CD1c-positive myeloid dendritic cell (primary cell): Measurements from ENCODE around the gene TMEM248.
"Not testable (repeated sequence)": the region's sequence is repeated elsewhere in the genome, so short reads cannot be mapped to it uniquely, and the experiment has no call there.

Source experiments
- DNase-seq: peaks from one replicate; pipeline ENCODE4 v3.0.0-alpha.2; 2016; ENCODE audit errors: extremely low spot score

The TMEM248 gene

DNA sequence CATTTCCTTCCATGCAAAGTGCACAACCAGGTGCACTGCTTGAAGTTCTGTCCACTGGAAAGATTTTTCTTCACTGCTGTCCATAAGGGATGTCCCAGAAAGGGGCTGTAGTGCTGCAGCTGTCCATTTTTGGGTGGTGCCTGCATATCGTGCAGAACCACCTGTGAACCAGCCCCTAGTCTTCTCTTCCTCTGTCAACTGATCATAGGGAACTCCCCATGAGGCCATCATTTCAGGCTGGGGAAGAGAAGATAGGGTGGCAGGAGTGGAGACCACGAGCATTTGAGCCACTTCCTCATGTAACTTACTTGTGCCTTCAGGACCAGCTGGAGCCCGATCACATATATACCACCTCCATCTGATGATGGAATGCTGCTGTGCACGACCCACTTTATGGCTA is 12.4 kb upstream of the TMEM248 start:
- DNase-seq, result not testable (repeated sequence)

DNA sequence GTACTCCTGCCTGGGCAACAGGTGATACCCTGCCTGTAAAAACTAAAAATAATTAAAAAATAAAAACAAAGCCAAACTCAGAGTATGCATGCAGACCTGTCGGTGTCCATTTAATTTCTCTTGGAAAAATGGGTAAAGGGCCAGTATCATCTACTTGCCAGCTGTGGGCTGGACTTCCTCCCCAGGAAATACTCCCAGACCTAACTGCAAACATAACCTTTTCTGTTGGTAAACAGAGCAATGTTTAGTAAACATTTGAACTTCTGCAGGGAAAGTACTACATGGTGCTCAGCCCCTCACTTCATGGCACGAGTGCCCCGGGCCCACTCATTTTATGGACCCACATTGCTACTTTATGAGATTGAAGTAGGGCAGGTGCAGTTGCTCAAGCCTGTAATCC is 10.2 kb upstream of the TMEM248 start:
- no peak for DNase-seq

DNA sequence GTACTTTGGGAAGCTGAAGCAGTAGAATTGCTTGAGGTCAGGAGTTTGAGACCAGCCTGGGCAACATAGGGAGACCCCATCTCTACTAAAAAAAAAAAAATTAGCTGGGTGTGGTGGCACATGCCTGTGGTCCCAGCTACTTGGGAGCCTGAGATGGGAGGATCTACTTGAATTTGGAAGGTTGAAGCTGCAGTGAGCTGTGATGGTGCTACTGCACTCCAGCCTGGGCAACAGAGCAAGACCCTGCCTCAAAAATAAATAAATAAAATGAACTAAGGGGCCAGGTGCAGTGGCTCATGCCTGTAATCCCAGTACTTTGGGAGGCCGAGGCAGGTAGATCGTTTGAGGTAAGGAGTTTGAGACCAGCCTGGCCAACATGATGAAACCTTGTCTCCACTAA is 9.8 kb upstream of the TMEM248 start:
- not testable (repeated sequence) for DNase-seq

DNA sequence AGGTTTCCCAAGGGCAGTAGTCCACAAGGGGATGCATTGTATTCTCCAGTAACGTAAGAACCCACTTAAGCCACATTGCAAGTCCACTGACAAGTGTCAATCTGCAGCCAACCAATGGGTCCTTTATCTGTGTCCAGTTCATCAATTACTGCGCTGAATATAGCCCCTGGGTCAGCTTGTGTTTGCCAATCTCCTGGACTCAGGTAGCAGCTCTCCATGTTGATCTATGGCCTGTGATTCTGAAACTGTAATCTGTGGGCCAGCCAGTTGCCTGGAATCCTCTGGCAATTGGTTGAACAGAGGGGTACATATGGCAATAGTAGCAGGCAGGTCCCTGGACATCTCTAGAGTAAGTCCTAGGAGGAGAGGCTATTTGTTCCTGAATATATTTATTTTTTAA is 8.8 kb upstream of the TMEM248 start:
- no peak for DNase-seq

DNA sequence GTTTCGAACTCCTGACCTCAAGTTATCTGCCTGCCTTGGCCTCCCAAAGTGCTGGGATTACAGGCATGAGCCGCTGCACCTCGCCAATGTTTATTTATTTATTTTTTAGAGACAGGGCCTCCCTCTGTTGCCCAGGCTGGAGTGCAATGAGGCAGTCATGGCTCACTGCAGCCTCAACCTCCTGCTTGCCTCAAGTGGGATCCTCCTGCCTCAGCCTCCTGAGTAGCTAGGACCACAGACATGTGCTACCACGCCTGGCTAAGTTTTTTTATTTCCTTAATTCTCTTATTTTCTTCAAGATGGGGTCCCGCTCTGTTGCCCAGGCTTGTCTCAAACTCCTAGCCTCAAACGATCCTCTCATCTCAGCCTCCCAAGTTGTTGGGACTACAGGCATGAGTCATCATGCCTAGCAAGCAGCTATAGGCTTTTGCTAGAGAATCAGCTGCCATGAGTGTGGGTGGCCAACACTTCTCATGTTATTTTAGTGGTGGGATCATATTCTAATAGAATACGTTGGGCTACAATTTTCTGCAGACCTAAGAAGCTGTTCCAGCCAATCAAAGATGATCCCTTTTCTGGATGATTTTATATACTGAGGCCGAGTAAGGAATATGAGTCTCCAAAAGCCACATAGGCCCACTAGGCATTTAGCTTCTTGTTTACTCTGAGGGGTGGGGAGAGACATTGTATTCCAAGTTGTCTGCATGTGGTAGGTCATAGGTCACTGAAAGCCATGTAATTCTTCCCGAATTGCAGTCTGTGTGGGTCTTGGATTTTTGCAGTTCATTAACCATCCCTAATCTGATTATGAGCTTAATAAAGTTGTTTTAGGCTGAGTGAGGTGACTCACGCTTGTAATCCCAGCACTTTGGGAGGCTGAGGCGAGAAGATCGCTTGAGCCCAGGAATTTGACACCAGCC is 7.6 kb upstream of the TMEM248 start:
- no peak for DNase-seq

DNA sequence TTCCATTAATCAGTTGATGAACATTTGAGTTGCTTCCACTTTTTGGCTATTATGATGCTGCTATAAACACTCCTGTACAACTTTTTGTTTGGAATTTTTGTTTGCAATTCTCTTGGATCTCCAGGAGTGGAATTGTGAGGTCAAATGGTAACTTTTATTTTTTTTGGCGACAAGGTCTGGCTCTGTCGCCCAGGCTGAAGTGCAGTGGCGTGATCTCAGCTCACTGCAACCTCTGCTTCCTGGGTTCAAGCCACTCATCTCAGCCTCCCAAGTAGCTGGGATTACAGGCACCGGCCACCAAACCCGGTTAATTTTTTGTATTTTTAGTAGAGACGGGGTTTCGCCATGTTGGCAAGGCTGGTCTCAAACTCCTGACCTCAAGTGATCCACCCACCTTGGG is 3.1 kb upstream of the TMEM248 start:
- not testable (repeated sequence) for DNase-seq

DNA sequence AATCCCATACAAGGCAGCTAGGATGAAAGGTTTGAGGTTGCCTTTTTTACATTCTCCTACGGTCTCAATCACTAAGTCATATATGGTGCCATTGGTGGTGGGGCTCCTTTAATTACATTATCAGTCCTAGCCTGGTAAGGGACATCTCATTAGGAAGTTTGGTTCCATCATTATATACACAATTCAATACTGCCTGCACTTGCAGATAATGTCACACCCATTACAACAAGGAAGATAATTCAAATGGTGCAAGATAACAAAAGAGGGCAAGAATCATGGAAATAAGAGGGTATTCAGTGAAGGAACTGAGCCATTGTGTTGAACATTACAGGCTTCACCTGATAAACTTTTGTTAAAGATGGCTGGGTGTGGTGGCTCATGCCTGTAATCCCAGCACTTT is 1.7 kb upstream of the TMEM248 start:
- no peak for DNase-seq

DNA sequence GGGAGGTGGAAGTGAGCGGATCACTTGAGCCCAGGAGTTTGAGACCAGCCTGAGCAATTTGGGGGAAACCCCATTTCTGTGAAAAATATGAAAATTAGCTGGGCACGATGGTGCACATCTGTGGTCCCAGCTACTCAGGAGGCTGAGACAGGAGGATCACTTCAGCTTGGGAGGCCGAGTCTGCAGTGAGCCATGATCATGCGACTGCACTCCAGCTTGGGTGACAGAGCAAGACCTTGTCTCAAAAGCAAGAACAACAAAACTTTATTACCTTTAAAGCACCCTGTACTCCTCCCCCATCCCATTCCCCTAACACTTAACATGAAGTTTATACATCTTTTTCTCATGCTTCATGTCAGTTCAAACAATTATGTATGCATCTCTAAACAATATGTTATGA is 1.3 kb upstream of the TMEM248 start:
- no peak for DNase-seq

DNA sequence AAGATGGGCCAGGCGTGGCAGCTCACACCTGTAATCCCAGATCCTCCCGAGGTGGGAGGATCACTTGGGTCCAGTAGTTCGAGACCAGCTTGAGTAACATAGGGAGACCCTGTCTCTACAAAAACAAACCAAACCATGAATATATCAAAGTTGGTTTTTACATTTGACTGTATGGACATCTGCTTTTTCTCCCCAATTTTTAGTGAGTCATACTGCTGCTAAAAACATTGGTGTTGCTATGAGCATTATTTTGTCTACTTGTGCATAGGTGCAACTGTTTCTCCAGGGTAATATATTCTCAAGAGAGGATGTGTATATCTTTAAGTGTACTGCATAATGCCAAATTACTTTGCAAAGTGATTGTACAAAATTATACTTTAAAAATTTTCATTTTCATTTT is 769 bp upstream of the TMEM248 start:
- no peak for DNase-seq

DNA sequence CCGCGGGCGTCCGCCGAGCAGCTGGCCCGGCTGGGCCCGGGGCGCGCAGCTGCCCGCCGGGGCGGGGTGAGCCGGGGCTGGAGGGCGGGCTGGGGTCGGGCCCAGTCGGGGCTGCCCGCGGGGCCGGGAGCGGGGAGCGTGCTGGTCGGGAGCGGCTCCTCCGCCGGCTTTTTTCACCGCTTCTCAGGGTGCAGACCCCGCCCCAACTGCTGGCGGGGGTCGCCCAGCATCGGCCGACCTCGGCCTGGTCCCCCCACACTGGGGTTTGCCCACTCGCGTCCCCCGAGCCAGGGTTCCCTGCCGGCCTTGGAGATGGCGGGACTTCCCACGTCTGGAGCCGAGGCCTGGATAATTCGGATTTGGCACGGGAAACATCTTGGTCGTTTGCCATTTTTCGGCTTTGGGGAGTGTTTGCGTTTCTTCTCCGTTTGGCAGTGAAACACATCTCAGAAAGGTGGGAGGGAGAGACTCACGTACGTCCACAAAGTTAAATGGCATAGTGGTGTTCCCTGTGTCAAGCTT is 432 bp downstream of the TMEM248 start:
- DNase-seq, result no peak

DNA sequence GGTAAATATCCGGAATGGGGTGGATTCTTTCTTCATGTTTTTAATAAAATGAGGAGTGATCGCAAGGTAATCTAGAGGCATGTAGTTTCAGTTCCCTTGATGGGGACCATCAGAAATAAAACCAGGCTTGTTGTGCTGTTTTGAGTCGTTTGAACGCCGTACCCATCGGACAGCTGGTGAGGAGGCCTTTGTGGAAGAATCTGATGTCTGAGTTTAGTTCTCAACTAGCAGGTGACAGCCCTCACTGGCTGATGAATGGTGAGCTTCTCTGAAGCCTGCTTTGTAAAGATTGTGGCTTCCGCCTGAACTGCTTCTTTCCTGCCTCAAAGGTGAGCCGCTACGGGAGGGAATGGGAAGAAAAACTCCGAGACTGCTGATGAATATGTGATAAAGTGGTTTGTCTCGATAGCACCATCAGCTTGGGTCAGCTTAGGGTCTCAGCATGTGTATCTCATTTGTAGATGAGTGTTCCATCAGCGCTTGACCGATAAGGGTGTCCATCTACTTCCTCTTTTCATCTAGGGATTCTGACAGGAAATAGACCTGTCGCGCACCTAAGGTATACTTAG is 977 bp downstream of the TMEM248 start:
- peak; percentile 27 for DNase-seq

DNA sequence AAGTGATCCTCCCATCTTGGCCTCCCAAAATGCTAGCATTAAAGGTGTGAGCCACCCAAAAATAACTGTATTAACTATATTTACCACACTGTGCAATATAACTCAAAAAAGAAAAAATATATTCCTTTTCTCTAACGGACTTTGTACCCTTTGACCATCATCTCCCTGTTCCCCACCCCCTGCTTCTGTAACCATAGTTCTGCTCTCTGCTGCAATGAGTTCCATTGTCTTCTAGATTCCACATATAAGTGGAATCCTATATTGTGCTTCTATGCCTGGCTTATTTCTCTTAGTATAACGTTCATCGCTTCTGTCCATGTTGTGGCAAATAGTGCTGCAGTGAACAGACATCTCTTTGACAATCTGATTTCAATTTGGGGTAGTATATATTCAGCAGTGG is 4.2 kb downstream of the TMEM248 start:
- DNase-seq, result no peak

DNA sequence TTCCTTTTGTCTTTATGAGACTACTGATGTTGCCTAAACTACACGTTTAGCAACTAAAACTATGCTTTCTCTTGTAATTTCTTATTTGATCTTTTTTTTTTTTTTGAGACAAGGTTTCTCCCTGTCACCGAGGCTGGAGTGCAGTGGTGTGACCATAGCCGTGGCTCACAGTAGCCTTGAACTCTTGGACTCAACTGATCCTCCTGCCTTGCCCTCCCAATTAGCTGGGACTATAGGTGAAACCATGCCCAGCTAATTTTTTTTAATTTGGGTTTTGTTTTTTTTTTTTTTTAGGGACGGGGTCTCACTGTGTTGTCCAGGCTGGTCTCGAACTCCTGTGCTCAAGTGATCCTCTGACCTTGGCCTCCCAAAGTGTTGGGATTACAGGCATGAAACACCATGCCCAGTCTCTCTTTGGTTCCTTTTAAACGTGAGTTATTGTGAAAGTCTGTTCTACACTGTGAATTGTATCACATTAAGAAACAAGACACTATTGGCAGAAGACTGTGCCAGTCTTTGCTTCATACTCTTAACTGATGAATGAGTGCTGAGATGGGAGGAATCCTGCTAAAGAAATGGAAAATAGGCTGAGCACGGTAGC is 6.4 kb downstream of the TMEM248 start:
- DNase-seq, result no peak

DNA sequence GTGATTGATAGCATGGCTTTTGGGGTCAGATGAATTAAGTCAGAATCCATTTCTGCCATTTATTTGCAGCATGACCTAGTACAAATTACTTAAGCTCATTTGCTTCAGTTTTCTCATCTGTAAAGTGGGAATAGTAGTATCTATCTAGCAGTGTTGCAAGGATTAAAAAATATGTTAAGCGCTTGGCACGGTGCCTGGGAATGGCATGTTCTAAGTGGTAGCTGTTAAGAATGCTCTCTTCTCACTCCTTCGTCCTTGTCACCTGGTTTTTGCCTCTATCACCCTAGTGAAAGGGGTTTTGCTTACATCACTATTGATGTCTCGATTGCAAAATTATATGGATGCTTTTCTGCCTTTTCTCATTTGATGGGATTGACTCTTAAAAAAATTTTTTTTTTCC is 7.4 kb downstream of the TMEM248 start:
- DNase-seq, result no peak

DNA sequence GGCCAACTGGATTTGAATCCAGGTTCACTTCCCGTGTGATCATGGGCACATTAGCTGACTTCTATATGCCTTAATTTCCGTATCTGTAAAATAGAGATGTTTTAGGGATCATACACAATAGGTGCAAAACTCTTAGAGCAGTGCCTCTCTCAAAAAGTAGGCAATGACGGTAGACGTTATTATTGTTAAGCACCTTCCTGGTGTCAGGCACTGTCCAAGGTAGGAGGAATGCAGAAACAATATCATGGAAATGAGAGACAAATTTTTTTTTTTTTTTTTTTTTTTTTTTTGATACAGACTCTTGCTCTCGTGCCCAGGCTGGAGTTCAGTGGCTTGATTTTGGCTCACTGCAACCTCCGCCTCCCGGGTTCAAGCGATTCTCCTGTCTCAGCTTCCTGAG is 8.1 kb downstream of the TMEM248 start:
- no peak for DNase-seq

DNA sequence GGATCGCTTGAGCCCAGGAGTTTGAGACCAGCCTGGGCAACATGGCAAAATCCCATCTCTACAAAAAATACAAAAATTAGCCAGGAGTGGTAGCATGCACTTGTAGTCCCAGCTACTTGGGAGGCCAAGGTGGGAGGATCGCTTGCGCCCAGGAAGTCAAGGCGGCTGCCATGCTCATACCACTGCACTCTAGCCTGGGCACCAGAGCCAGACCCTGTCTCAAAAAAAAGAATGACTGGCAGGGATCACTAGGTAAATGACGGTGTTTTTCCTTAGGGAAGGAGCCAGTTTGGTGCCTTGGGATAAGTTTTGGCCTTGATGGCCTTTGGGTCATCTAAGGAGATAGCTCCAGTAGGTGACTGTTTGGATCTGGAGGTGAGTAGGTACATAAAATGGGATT is 8.9 kb downstream of the TMEM248 start:
- DNase-seq, result no peak

DNA sequence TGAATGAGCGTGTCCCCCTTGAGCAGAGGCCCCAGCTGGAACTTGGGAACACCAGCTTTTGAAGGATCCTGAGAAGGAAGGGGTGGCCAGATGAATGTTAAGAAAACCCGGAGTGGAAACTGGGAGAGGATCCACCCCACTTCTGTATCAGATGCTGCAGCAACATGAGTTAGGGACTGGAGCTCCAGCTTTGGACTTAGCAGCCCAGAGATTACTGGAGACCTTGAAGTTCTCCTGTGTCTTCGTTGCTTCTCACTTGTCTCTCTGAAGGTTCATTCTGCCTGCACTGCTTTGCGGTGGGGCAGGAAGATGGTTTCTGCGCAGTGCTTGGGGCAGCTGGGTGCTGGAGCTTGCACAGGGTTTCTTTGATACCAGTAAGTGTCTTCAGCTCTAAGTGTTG is 9.3 kb downstream of the TMEM248 start:
- DNase-seq, result no peak

DNA sequence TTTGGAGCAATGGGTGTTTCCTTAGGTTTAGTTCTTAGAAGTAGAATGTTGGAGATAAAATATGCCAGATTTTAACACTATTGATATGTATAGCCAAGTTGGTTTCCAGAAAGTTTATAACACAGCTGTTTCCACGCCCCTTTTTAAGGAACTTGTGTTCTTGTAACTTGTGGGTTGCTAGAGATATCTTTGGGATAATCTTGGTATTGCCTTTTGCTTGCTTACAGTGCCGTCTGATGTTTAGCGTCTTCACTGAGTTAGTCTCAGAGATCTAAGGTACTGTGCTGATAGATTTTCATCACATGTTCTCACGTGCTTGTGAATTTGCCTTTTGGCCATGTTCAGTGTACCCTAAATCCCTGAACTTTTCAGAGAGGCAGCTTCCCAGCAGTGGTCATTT is 12.4 kb downstream of the TMEM248 start:
- no peak for DNase-seq

DNA sequence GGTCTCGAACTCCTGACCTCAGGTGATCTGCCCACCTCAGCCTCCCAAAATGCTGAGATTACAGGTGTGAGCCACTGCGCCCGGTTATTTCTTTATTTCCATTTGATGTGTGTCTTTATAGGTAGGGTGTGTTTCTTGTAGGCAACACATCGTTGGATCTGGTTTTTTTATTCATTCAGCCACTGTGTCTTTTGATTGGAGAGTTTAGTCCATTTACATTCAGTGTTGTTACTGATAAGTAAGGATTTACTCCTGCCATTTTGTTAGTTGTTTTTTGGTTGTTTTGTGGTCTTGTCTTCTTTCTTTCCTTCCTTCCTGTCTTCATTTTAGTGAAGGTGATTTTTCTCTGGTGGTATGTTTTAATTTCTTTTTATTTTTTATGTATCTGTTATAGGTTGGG is 16.9 kb downstream of the TMEM248 start:
- no peak for DNase-seq

DNA sequence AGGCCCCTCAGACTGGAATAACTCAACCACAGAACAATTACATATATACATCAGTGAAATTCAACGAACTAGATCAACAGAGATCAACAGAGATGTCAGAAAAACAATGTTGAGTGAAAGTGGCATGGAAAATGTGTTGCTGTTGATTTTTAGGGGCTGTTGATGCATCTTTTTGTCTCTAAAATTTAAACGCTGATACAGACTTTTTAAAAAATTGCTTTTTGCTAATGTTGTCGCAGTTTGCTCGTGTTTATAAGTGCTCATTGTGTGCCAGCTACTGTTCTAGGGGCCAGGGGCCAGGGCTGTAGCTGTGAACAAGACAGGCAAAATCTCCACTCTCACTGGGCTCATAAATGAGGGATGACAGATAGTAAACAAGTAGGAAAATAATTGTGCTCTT is 18.3 kb downstream of the TMEM248 start:
- DNase-seq, result no peak

DNA sequence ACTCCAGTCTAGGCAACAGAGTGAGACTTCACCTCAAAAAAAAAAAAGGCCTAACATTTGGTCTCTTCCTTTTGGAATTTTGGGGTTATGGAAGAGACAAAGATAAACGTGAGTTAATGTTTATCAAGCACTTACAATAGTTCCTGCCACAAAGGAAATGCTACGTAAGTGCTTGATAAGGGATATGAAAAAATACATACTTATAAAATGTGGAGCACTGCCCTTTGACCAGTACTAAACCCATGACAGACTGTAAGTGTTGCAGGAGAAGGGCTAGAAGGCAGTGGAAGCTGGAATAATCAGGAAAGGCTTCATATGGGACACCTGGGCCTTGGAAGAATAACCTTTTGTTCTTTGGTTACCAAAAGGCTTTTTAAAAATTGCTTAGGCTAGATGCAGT is 25.5 kb downstream of the TMEM248 start:
- DNase-seq, result no peak

DNA sequence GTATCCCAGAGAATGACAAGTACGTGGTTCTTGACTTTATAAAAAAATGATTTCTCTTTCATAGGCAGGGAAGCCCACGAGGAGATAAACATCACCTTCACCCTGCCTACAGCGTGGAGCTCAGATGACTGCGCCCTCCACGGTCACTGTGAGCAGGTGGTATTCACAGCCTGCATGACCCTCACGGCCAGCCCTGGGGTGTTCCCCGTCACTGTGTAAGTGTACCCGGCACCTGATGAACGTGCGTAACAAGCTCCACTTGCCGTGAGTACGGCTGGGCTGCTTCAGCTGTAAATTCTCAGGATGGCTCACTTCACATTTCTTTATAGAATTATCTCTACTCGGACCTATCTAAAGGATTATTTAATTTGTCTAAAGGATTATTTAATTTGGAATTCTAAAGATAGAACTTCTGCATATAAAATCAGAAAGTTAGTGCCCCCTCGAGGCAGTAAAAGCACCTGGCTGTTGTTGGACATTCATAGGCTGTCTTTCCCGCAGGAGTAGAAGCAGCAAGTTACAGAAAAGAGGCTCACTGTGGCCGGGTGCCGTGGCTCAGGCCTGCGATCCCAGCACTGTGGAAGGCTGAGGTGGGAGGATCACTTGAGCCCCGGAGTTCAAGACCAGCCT is 27.6 kb downstream of the TMEM248 start:
- DNase-seq, result no peak
